H1 (cell line): ENCODE results near the gene DNAJC10. TPM values are rescaled to one million over a fixed set of nuclear protein-coding genes. Genes with fewer than 3 reads are reported as not detected.

Source experiments
- CTCF ChIA-PET: fragments of 300-600 bp; sonication (Branson Sonifier 250); formaldehyde crosslinking; loops from one replicate; lab custom pipeline; 2021; ENCODE audit not compliant: partially characterized antibody; lab: Charles Lee
- POLR2A ChIA-PET: fragments of 300-600 bp; sonication (Branson Sonifier 250); formaldehyde crosslinking; loops from one replicate; lab custom pipeline; 2021; ENCODE audit warnings: inconsistent platforms; ENCODE audit not compliant: partially characterized antibody; lab: Charles Lee
- DNase-seq, 2 experiments: peaks; one replicate each; pipeline versions ENCODE4 v3.0.0 to v3.0.0-alpha.2; 2010 to 2022; ENCODE audit warnings: low spot score in 2 of 2, low read depth in 1 of 2, mixed read lengths in 1 of 2
- FAIRE-seq: peaks from 2 replicates; lab custom pipeline; 2011; peaks lifted over from hg19 to GRCh38; lab: Jason Lieb, UNC
- H2AFZ ChIP-seq: 2 replicates; pipeline ENCODE4 v1.8.1; 2012; ENCODE audit warnings: low read length, inconsistent platforms
- H2AK5ac ChIP-seq: 2 replicates; pipeline ENCODE4 v1.6.1; 2013; ENCODE audit warnings: low read depth, low read length
- H2BK120ac ChIP-seq: replicated peaks from 2 replicates; pipeline ENCODE3; 2013; ENCODE audit warnings: low read depth, low read length, inconsistent platforms
- H2BK12ac ChIP-seq: 2 replicates; pipeline ENCODE4 v1.6.1; 2013; ENCODE audit warnings: low read depth, low read length
- H2BK15ac ChIP-seq: 2 replicates; pipeline ENCODE4 v1.6.1; 2013; ENCODE audit warnings: low read length
- H2BK20ac ChIP-seq: 2 replicates; pipeline ENCODE4 v1.6.1; 2013; ENCODE audit warnings: low read length
- H2BK5ac ChIP-seq: 2 replicates; pipeline ENCODE4 v1.6.1; 2013; ENCODE audit warnings: low read depth, low read length
- H3K14ac ChIP-seq: 2 replicates; pipeline ENCODE4 v1.6.1; 2013; ENCODE audit warnings: inconsistent platforms; ENCODE audit not compliant: insufficient read length
- H3K18ac ChIP-seq: 2 replicates; pipeline ENCODE4 v1.6.1; 2013; ENCODE audit warnings: low read length; ENCODE audit errors: extremely low read depth
- H3K23ac ChIP-seq: 2 replicates; pipeline ENCODE4 v1.6.1; 2013; ENCODE audit warnings: inconsistent platforms; ENCODE audit not compliant: insufficient read length
- H3K23me2 ChIP-seq: 2 replicates; pipeline ENCODE4 v1.6.1; 2013; ENCODE audit warnings: low read depth, low read length
- H3K27ac ChIP-seq: 2 replicates; pipeline ENCODE4 v1.6.1; 2011; ENCODE audit warnings: low read depth, low read length, inconsistent platforms
- H3K27me3 ChIP-seq, 4 experiments: replicated peaks in 1 of 4; 1 replicate in 1 of 4; 2 replicates in 3 of 4; pipeline versions ENCODE4 v1.6.1 to v1.8.1; 2011 to 2013; ENCODE audit warnings: low read length in 3 of 4, mild to moderate bottlenecking in 3 of 4, inconsistent platforms in 2 of 4, mixed read lengths in 2 of 4, moderate library complexity in 1 of 4; ENCODE audit not compliant: control insufficient read depth in 3 of 4, insufficient read depth in 3 of 4; ENCODE audit errors: extremely low read depth in 1 of 4
- H3K36me3 ChIP-seq, 4 experiments: 2 replicates each; pipeline versions ENCODE4 v1.6.1 to v1.8.1; 2011 to 2013; ENCODE audit warnings: mild to moderate bottlenecking in 4 of 4, low read length in 3 of 4, moderate library complexity in 2 of 4, control low read depth in 1 of 4, inconsistent platforms in 1 of 4; ENCODE audit not compliant: insufficient read depth in 4 of 4, control insufficient read depth in 2 of 4
- H3K4ac ChIP-seq: replicated peaks from 2 replicates; pipeline ENCODE3; 2013; ENCODE audit warnings: low read length, low read depth, mixed read lengths, inconsistent platforms; ENCODE audit not compliant: insufficient read length
- H3K4me1 ChIP-seq, 4 experiments: replicated peaks in 1 of 4; 1 replicate in 1 of 4; 2 replicates in 3 of 4; pipeline versions ENCODE4 v1.6.1 to v1.8.1; 2011 to 2013; ENCODE audit warnings: low read length in 3 of 4, inconsistent platforms in 2 of 4, mixed read lengths in 1 of 4; ENCODE audit not compliant: insufficient read depth in 4 of 4, control insufficient read depth in 3 of 4
- H3K4me2 ChIP-seq, 2 experiments: 2 replicates each; pipeline versions ENCODE4 v1.6.1 to v1.8.1; 2011 to 2013; ENCODE audit warnings: low read depth in 2 of 2, low read length in 2 of 2, control low read depth in 1 of 2, inconsistent platforms in 1 of 2, mild to moderate bottlenecking in 1 of 2; ENCODE audit not compliant: insufficient read depth in 1 of 2
- H3K4me3 ChIP-seq, 4 experiments: fragments of 200-600, 300-600 bp in 1 of 4; sonication (generic), shearing (Covaris generic), sonication (Bioruptor Twin) in 1 of 4; 2 replicates each; pipeline versions ENCODE4 v1.5.1 to v1.8.1; 2011 to 2016; ENCODE audit warnings: low read length in 4 of 4, low read depth in 3 of 4, control low read depth in 2 of 4, inconsistent platforms in 2 of 4, mild to moderate bottlenecking in 2 of 4, mixed read lengths in 1 of 4, moderate library complexity in 1 of 4; ENCODE audit not compliant: insufficient read depth in 2 of 4; ENCODE audit errors: extremely low read depth in 1 of 4
- H3K56ac ChIP-seq: replicated peaks from 2 replicates; pipeline ENCODE3; 2013; ENCODE audit warnings: low read depth, mild to moderate bottlenecking, mixed read lengths, low read length, inconsistent platforms; ENCODE audit not compliant: insufficient read length
- H3K79me1 ChIP-seq: 2 replicates; pipeline ENCODE4 v1.6.1; 2013; ENCODE audit warnings: low read depth, low read length, control low read depth
- H3K79me2 ChIP-seq, 2 experiments: 2 replicates each; pipeline versions ENCODE4 v1.6.1 to v1.8.1; 2012 to 2013; ENCODE audit warnings: low read length in 2 of 2, mild to moderate bottlenecking in 2 of 2, inconsistent platforms in 1 of 2; ENCODE audit not compliant: insufficient read depth in 2 of 2, control insufficient read depth in 1 of 2
- H3K9ac ChIP-seq, 4 experiments: replicated peaks in 1 of 4; 1 replicate in 1 of 4; 2 replicates in 3 of 4; pipeline versions ENCODE4 v1.6.1 to v1.8.1; 2011 to 2013; ENCODE audit warnings: low read depth in 3 of 4, low read length in 3 of 4, control low read depth in 2 of 4, mild to moderate bottlenecking in 2 of 4, moderate library complexity in 2 of 4, inconsistent platforms in 1 of 4; ENCODE audit errors: extremely low read depth in 1 of 4
- H3K9me3 ChIP-seq, 2 experiments: 2 replicates each; pipeline versions ENCODE4 v1.6.1 to v1.8.1; 2012 to 2013; ENCODE audit warnings: mild to moderate bottlenecking in 2 of 2, moderate library complexity in 2 of 2, control low read depth in 1 of 2, inconsistent platforms in 1 of 2, low read depth in 1 of 2, low read length in 1 of 2, mixed read lengths in 1 of 2; ENCODE audit not compliant: insufficient read depth in 2 of 2
- H4K20me1 ChIP-seq, 2 experiments: replicated peaks in 1 of 2; 2 replicates each; pipeline versions ENCODE3 to v1.8.1; 2011 to 2013; ENCODE audit warnings: inconsistent platforms in 2 of 2, low read length in 2 of 2, mild to moderate bottlenecking in 1 of 2; ENCODE audit not compliant: insufficient read depth in 2 of 2, control insufficient read depth in 1 of 2
- H4K5ac ChIP-seq: 2 replicates; pipeline ENCODE4 v1.6.1; 2013; ENCODE audit warnings: low read length, low read depth, mixed read lengths, inconsistent platforms; ENCODE audit not compliant: insufficient read length
- H4K8ac ChIP-seq: 2 replicates; pipeline ENCODE4 v1.8.0; 2013; ENCODE audit warnings: mild to moderate bottlenecking, moderate library complexity, low read length, inconsistent platforms; ENCODE audit not compliant: insufficient read depth; ENCODE audit errors: extremely low read depth
- H4K91ac ChIP-seq: replicated peaks from 2 replicates; pipeline ENCODE3; 2013; ENCODE audit warnings: low read length, mixed read lengths, inconsistent platforms; ENCODE audit not compliant: insufficient read length
- CBX8 ChIP-seq: fragments of 300-800, 300-1000 bp; sonication (generic); IDR thresholded peaks from 2 replicates; pipeline ENCODE4 v1.7.1; 2016; ENCODE audit warnings: low read depth, low read length, borderline replicate concordance
- CHD1 ChIP-seq: IDR thresholded peaks from 2 replicates; pipeline ENCODE4 v1.6.1; 2012; ENCODE audit warnings: low read depth, low read length, improper control_type of control experiment
- CHD2 ChIP-seq: IDR thresholded peaks from 2 replicates; pipeline ENCODE4 v1.6.1; 2012; ENCODE audit warnings: low read length, improper control_type of control experiment
- EGR1 ChIP-seq: IDR thresholded peaks from 2 replicates; pipeline ENCODE4 v1.6.1; 2011; ENCODE audit warnings: low read depth, low read length, borderline replicate concordance
- FOSL1 ChIP-seq: IDR thresholded peaks from 2 replicates; pipeline ENCODE4 v1.6.1; 2011; ENCODE audit warnings: mild to moderate bottlenecking, low read depth, low read length, moderate library complexity; ENCODE audit not compliant: insufficient read depth
- HDAC6 ChIP-seq: IDR thresholded peaks from one replicate; pipeline ENCODE4 v1.7.1; 2012; ENCODE audit warnings: low read depth, mild to moderate bottlenecking, inconsistent platforms, low read length, moderate library complexity
- JUND ChIP-seq: IDR thresholded peaks from 2 replicates; pipeline ENCODE4 v1.6.1; 2011; ENCODE audit warnings: mild to moderate bottlenecking, improper control_type of control experiment, low read length
- NANOG ChIP-seq: IDR thresholded peaks from 2 replicates; pipeline ENCODE4 v1.6.1; 2011; ENCODE audit warnings: low read length, low read depth, mild to moderate bottlenecking, inconsistent platforms; ENCODE audit not compliant: insufficient read depth, poor library complexity, severe bottlenecking
- NRF1 ChIP-seq: IDR thresholded peaks from 2 replicates; pipeline ENCODE4 v1.6.1; 2011; ENCODE audit warnings: mild to moderate bottlenecking, low read depth, low read length, improper control_type of control experiment
- SIX5 ChIP-seq: IDR thresholded peaks from 2 replicates; pipeline ENCODE4 v1.6.1; 2011; ENCODE audit warnings: mild to moderate bottlenecking, low read depth, low read length
- TEAD4 ChIP-seq: IDR thresholded peaks from 2 replicates; pipeline ENCODE4 v1.6.1; 2012; ENCODE audit warnings: low read depth, low read length, inconsistent platforms, mixed read lengths
- WGBS, 2 experiments: shearing (Covaris generic) in 1 of 2; methylation state at CpG; one replicate each; pipeline versions ENCODE4 v1.1.6 to v1.1.7; 2013 to 2015; ENCODE audit warnings: low lambda C conversion rate in 2 of 2, mixed read lengths in 2 of 2, inconsistent platforms in 1 of 2, low coverage in 1 of 2, missing lambda C conversion rate in 1 of 2; ENCODE audit not compliant: insufficient replicate concordance in 2 of 2, insufficient coverage in 1 of 2, insufficient read length in 1 of 2; ENCODE audit errors: extremely low coverage in 1 of 2, missing lambda C conversion rate in 1 of 2; 5-methylcytosine and 5-hydroxymethylcytosine counted together
- polyA plus RNA-seq, 7 experiments: library from polyadenylated mRNA; depleted of rRNA in 3 of 7; stranded (reverse) in 5 of 7; unstranded in 2 of 7; fragments of >200 nt in 5 of 7; fragments of 200-250 nt in 2 of 7; gene quantifications; 1 replicate in 5 of 7; 2 replicates in 1 of 7; 4 replicates in 1 of 7; pipeline versions ENCODE4 v1.2.1 to v1.2.3, GENCODE V29; 2011 to 2013; ENCODE audit warnings: missing spikeins in 2 of 7, mixed read lengths in 2 of 7
- total RNA-seq: library from RNA; stranded (reverse); fragmentation: NEBNext Ultra II Directional; extraction: Animal tissue kit (Norgen Biotek cat#: 25700); gene quantifications from 2 replicates; pipeline ENCODE4 v1.2.1, GENCODE V29; 2021
- TF ChIP-seq, protein P1 (sequence below), 3 experiments: IDR thresholded peaks; 1 replicate in 2 of 3; 2 replicates in 1 of 3; pipeline versions ENCODE4 v1.5.1 to v1.6.1; 2011; ENCODE audit warnings: low read length in 3 of 3, mild to moderate bottlenecking in 3 of 3, inconsistent platforms in 2 of 3, low read depth in 1 of 3, moderate library complexity in 1 of 3; ENCODE audit not compliant: insufficient read depth in 1 of 3; ENCODE audit errors: control extremely low read depth in 1 of 3

DNAJC10 gene
- total and polyA plus RNA-seq, 2 of the 8 experiments (the other 6 are each of a cell fraction or from before 2014, with no cell fraction given), result 23.2 to 121 TPM

DNA sequence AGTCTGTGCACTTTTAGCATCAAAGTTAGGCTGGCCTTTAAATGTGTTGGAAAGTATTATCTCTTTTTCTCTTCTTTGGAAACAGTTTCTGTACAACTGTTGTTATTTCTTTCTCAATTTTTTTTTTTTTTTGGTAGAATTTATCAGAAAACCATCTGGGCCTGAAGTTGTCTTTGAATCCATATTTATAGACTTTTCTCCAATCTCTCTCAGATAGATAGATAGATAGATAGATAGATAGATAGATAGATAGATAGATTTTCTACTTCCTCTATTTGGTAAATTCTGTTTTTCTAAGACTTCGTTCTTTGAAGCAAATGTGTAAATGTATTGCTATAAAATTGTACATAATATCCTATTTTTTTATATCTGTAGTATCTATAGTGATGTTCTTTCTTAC, 17.5 kb downstream of the DNAJC10 start:
- Histone ChIP-seq H3K14ac (no peak overlapping the region), H2BK15ac (no peak overlapping the region), H3K79me1 (no peaks in the 10 kb centered on the region), H3K27ac (no peak overlapping the region), H4K5ac (no peak overlapping the region), H3K27me3 (no peaks in the 10 kb centered on the region), H2BK120ac (no peak overlapping the region), H4K8ac (no peak overlapping the region), H2AK5ac (no peak overlapping the region), H3K79me2 (no peaks in the 10 kb centered on the region), H3K23ac (no peak overlapping the region), H2BK20ac (no peak overlapping the region), H4K91ac (no peak overlapping the region), H3K4me3 (no peak overlapping the region), H4K20me1 (peaks cover 0 to 3% of the 10 kb centered on the region in 2 experiments), H3K4me2 (no peak overlapping the region), H3K23me2 (no peaks in the 10 kb centered on the region; the same call in 1 of the 2 replicates), H3K9me3 (no peaks in the 10 kb centered on the region), H2AFZ (no peak overlapping the region), H2BK12ac (no peak overlapping the region), H3K4me1 (no peaks in the 10 kb centered on the region), H3K36me3 (peaks cover 0 to 59% (median 14%) of the 10 kb centered on the region in 4 experiments), H3K4ac (no peak overlapping the region), H3K18ac (no peak overlapping the region), H3K9ac (no peak overlapping the region), H3K56ac (no peak overlapping the region), H2BK5ac (no peak overlapping the region)
- 96% methylated on average over 1 of the region's 1 CpG; no CpG with 5 or more reads in 1 of the 2 experiments for WGBS, 2 experiments
- POLR2A ChIA-PET, result interaction anchor here (1.1 kb wide), 1 partner anchor 9 kb away, joined by 3 read pairs; no protein-coding TSS in a partner anchor
- FAIRE-seq, result no peak
- DNase-seq, result no peak
- CTCF ChIA-PET, result no interaction called here
- TF ChIP-seq CBX8 (no peak), HDAC6 (no peak), FOSL1 (no peak), EGR1 (no peak), NANOG (no peak), JUND (no peak), CHD2 (no peak), NRF1 (no peak), TEAD4 (no peak), SIX5 (no peak), CHD1 (no peak)
- TF ChIP-seq, protein P1, sequence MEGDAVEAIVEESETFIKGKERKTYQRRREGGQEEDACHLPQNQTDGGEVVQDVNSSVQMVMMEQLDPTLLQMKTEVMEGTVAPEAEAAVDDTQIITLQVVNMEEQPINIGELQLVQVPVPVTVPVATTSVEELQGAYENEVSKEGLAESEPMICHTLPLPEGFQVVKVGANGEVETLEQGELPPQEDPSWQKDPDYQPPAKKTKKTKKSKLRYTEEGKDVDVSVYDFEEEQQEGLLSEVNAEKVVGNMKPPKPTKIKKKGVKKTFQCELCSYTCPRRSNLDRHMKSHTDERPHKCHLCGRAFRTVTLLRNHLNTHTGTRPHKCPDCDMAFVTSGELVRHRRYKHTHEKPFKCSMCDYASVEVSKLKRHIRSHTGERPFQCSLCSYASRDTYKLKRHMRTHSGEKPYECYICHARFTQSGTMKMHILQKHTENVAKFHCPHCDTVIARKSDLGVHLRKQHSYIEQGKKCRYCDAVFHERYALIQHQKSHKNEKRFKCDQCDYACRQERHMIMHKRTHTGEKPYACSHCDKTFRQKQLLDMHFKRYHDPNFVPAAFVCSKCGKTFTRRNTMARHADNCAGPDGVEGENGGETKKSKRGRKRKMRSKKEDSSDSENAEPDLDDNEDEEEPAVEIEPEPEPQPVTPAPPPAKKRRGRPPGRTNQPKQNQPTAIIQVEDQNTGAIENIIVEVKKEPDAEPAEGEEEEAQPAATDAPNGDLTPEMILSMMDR (IDR thresholded peaks at IDR 0.05; ENCODE audit: control extremely low read depth in 1 of 3, insufficient read depth in 1 of 3, low read depth in 1 of 3, low read length in 3 of 3), result no peak
